Uterus (tissue), 2 donors: Measurements from ENCODE around the gene ZCWPW1.

Experiments used
- CTCF ChIP-seq, 4 experiments: fragments of 200-600 bp in 2 of 4; fragments of 450-650 bp in 2 of 4; sonication (generic) in 2 of 4; IDR thresholded peaks; one replicate each; pipeline ENCODE4 v1.5.1; 2016 to 2019; ENCODE audit warnings: antibody characterized with exemption in 4 of 4, mild to moderate bottlenecking in 2 of 4, moderate library complexity in 1 of 4
- POLR2A ChIP-seq, 2 donors: fragments of 450-650 bp; IDR thresholded peaks; one replicate each; pipeline ENCODE4 v1.6.1; 2016; ENCODE audit warnings: antibody characterized with exemption in 2 of 2, mild to moderate bottlenecking in 1 of 2, moderate library complexity in 1 of 2

- no peak for TF ChIP-seq POLR2A (IDR thresholded peaks at IDR 0.05)
- TF ChIP-seq CTCF (IDR thresholded peaks at IDR 0.05), result no peak
These were observed 50.3 kb downstream of the ZCWPW1 start for GRCh38 chr7:100378114-100378755.
